NCI-H69 (cell line): ENCODE measurements around the gene GABRB2.

ENCODE experiments used
- DNase-seq: peaks from one replicate; lab custom pipeline; 2025; lab: John Stamatoyannopoulos, UW

Gene GABRB2

DNA sequence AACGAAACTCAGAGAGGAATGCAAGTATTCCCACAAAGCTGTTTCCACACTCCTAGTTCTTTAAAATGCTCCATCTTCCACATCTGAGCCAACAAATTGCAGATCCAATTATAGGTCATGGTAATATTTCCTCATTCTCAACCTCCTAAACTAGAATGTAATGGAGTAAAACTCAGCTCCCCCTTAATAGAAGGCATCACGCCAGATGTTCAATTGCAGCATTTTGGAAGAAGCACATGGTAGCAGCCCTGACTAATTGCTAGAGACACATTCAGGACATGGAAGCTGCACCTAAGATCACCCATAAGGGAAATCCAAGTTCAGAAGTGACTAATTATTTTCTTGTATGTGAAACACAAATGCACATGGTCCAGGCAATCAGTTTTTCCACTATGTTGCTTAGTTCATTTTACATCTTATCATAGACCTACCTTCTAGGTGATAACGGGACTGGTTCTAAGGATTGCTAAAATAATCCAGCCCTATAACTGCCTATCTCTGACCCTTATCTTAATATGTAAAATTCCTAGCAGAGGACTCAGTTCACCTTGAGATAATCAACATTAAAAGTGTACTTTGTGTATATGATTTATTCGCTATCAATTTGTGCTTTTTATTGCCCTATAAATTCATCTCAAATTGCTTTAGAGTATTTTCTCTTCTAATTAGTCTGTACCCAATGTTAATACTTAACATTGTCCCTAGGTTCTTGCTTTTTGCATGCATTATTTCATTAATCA lies 75.1 kb downstream of the GABRB2 start:
- no peak for DNase-seq

DNA sequence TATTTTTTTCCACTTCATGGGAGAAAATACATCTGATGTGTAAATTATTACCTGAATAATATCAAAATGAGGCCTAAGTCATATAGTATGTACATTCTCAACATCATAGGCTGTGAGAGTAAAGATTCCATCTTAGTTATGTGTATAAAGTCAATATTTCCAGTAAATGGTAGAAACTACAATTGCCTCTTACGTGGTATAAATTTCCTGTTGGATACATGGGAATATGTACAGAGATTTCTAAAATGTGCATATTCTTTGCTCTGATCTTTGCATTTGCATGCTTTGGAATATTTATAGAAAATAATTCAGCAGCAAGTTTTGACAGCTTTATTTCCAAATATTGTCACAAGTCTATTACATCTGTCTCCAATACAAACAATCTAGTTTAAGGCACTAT lies 78.8 kb downstream of the GABRB2 start:
- DNase-seq = no peak

DNA sequence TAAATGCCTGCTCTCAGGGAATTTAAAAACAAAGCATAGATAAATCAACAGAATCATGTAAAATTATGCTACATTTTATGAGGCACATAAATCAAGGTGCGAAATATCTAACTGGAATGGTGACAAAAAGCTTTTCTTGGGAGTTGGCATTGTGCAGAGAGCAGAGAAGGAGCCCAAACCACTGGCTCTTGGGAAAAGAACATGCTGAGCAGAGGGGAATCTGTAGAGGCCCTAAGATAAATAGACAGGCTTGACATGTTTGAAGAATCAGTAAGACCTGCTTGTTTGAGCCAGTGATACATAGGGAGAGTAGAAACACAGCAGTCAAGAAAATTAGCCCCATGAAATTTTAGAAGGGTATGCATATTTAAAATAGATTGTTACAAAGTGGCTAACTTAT lies 85.8 kb downstream of the GABRB2 start:
- DNase-seq = no peak

DNA sequence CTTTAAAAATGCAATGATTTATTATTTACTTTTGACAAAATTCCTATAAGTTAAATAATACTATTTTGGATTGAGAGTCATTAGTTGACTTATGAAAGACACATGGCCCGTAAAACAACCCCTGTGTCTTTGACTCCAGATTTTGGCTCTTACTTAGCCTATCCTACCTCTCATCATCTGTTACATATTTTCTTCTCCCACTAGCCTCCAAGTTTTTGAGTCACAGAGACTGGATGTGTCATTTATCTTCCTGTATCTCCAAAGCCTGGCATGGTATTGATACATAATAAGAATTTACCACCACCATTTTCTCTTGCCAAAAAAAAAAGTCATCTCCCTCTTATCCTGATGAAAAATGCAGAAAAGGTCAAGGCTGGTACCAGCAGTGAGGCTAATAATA lies 99.9 kb downstream of the GABRB2 start:
- DNase-seq = no peak

DNA sequence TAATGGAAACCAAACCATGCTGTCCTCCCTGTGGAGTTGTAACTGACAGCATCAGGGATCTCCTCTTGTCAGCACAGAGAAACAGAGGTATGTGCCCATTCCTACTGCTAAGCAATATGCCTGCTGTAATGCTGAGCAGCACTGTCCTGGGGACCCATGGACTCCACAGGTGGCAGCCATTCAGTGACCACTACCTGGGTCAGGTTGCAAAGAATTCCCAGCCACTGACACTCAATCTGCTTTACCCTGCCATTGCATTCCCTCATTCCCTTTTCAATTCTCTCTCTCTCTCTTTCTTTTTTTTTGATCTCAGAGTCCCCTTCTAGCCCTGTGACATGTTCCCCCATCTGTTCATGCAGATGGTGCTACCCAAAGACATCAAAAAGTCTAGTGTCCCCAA lies 104.1 kb downstream of the GABRB2 start:
- DNase-seq = no peak

DNA sequence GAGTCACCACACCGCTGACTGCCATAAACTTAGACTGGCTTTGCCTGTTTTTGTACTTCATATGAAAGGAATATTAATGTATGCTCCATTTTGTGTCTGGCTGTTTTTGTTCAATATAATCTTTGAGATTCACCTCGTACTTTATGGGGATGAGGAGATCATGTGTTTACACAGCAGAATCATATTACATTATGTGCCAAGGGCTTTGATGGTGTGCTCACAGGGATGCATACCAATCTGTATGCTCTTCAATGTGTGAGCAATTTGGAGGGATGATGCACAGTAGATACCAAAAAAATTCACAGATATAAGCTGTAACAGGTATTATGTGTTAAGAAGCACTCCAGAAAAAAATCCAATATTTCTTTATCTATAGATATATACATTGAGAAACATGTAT lies 113.7 kb downstream of the GABRB2 start:
- DNase-seq = no peak

DNA sequence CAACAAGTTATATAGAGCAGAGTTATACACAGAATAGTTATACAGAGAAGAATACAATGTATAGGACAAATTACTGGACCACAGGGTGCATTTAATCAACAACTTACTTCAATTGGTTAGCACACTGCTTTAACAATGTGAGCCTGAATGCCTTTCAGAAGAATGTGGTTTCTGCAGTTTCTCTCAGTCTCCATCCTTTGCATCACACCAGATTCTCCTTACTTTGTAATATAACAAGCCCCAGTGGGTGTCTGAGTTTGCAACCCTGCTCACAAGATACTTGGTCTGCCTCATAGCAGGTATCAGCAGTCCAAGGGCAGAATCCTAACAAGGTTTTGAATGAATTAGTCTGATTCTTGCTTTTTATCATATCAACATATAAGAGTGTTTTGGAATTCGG lies 114.6 kb downstream of the GABRB2 start:
- DNase-seq = no peak

DNA sequence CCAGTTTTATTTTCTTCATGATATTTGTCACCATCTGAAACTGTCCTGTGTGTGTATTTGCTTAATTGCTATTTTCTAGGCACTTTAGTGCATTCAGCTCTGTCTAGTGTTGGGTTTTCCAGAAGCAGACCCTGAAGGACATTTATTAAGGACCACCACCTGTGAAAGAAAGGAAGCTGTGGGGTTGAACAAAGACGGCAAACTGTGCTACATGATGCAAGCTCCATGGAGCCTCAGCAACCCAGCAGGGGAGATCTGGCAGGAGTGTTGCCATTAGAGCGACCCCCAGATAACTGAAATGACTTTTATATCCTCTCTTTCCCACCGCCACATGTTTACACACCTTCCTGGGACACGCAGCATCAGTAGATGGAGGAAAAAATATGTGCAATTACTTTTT lies 125.5 kb downstream of the GABRB2 start:
- DNase-seq = peak; percentile 3

DNA sequence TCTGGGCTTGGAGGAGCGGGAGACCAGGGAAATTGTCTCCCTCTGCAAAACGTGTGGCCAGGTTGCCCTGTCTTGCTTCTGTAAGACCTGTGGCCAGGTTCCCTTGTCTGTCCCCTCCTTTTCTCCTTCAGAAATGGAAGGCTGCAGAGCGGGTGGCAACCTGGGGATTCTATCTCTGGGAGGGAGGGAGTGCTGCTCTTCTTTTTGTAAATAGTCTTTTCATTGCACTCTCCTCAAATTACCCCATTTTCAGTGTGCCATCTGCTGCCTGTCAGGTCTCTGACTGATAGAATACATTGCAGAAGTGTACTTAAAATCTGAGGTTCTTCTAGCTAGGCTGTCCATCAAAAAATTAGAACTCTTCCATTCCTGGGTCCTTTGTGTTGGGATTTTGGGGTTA lies 126.0 kb downstream of the GABRB2 start:
- peak; percentile 10 for DNase-seq

DNA sequence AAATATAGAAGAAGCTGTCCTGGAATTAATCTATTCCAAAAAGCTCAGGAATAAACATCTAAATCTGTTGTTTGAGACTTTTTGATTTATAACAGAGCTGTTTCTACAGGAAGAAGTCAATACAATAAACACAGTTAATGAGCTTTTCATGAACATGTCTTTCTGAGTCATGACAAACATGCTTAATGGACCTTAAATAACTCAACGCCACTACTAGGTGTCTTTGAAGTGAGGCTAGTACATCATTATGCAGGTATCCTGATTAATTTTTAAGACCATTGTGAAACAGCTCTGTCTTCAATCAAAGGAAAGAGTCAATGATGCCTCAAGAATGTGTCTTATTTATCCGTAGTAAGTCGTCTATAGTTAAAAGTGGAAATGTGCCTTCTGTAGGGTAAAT lies 131.6 kb downstream of the GABRB2 start:
- no peak for DNase-seq

DNA sequence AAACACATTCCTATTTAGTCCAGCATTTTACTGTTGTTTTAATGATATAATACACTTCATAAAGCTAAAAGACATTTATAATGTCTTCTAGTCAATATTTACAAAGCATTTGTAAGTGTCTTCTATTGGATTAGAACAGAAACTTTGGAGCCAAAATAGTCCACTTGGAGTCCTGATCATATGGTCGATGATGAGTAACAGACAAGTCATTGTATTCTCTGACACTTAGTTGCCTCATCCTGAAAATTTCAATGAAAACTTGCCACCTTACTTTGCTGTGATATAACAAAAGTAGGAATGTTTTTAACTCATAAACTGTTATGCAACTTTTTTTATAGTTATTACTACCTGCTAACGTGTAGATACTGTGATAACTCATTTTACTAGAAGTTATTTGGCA lies 132.5 kb downstream of the GABRB2 start:
- no peak for DNase-seq

DNA sequence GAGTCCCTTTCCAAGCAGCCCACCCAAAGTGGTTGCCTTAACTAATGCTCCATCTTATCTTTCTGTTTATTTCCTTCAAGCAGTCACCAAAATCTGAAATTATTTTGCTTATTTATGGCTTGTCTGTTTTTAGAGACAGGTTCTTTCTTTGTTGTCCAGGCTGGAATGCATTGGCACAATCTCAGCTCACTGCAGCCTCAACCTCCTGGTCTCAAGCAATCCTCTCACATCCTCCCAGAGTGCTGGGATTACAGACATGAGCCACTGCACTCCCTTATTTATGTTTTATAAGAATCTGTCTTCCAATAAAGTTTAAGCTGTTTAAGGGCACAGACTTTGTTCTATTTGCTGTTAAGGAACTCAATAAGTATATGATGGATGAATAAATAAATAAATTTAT lies 133.7 kb downstream of the GABRB2 start:
- no peak for DNase-seq

DNA sequence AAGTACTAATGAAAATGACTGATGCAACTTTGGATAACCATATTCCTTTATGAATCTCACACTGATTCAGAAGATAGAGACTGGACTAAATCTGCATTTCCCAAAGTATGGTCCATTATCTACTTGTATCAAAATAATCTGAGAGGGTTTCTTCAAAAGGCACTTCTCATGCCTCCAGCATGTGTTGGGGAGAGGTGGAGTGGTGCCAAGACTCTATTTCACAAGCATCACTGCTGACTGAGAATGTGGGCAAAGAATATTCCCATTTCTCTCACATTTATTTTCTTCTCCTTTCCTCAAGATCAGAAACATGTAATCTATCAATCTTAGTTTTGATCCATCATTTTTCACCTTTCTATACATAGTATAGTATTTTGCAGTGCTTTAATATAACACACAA lies 135.4 kb downstream of the GABRB2 start:
- DNase-seq = no peak

DNA sequence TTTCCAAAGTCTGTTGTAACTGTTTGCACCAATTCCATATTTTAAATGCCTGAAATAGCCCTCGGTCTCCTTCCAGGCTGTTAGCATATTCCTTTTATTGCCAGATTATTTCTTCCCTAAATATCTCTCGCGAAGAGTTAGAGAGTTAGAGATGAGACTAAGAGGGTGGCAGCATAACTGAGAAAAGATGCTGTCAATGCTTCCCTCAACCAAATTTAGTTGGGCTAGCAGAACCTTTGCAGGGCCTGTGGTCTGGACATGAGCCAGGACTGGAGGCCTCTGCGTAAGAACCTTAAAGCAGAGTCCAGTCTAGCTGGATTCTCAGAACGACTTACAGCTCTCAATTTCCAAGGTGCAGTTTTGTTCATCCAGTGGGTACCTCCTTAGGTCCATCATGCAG lies 135.9 kb downstream of the GABRB2 start:
- no peak for DNase-seq

DNA sequence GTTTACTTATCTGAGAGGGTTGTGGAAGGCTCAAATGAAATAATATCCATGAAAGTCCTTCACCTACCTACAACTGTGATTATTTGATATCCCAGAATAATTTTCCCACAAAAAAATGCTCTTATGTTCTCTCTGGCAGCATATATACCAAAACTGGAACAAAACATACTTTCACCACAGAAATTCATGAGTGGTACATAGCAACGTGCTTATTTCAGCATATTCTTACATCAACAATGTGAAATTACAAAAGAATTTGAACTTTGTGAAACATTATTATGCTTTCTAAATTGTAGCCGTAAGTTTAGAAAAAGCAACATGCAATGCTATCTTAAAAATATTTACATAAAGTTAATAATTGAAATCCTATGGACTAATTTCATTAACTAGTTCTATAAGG lies 137.1 kb downstream of the GABRB2 start:
- no peak for DNase-seq

DNA sequence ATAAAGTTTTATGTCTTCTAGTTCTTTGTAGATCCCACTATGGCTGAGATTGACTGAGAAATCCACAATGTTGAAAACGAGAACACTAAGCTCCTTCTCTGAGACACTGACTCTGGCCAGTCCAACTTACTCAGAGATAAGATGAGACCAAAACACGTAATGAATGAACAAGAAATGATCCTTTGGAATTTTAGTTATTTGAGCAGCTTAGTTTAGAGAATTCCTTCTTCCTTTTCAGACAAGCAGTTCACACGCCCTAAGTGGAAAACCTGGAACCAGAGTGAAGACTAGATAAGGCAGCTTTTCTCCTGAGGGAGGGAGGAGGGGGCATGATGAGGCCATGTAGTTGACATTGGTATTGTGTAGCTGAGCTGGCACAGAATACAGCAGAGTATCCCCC lies 139.6 kb downstream of the GABRB2 start:
- DNase-seq = no peak

DNA sequence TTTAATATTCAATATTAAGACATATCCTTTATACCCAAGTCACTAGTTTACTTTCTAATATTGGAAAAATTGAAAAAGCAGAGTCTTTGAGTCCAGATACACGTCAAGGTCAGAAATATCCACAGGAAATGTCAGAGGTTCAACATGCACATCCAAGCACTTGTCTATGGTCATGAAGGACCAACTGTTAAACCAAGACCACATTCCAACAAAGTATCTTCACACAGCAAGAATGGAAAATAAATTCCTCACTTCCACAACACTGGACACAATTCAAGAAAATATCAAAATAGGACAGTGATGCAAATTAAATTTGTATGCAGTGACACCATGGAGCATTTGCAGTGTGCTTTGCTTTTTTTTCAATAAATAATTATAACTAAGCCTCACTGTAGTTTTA lies 142.5 kb downstream of the GABRB2 start:
- DNase-seq = no peak

DNA sequence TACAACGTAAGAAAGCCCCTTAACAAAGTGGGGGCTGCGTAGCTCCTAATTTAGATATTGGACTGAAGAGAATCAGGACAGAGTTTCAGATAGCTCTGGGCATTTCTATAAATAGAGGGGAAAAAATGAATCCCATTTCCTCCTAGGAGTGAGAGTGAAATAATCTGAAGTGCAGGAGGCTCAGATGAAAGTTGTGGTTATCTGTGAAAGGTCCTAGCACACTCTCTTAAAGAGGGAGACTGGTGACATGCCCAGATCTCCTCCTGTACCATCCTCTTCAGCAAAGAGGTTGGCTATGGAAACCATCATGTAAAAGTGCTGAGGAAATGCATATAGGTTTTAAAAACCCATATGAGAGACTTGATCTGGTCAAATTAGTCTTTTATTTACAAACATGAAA lies 143.4 kb downstream of the GABRB2 start:
- DNase-seq = no peak

DNA sequence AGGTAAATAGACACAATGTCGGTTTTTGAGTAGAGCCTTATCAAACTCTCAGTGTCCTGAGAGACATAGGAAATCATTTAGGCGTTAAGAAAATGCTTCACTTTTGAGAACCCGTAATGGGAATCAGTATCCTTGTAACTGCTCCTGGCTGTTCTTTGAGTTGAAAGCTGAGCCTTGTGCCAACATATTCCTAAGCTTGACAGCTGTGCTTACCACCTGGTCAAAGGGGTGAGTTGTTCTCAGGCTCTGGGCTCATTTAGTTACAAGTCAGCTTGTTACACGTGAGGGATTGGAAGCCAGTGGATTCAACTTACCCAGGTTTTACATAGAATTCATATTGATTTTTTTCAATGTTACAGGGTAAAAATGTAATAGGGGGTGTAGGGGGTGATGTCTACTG lies 145.9 kb downstream of the GABRB2 start:
- DNase-seq = peak; percentile 11

DNA sequence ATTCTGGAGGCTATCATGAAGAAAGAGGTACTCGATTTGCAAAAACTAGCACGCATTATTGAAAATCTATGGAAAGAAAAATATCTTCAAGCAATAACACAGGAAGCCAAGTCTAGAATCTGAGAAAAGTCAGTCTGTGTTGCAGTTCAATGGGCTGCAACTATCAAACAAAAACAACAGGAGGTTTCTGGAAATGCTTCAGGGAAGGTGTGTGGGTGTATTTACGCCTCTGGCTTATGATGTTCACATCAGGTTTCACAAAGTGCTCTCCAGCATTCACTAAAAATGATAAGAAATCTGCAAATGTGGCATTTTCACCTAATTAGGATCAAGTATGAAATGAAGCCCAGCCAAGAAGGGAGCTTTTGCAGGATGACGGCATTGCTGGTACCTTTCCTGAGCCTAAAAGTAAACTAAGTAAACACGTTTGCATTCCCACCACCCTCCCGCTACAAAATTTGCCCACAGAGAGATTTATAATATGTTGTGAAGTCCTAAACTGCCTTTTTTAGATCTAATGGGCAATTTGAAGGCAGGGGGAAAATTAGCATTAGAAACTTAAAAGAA lies 146.4 kb downstream of the GABRB2 start:
- DNase-seq = no peak

DNA sequence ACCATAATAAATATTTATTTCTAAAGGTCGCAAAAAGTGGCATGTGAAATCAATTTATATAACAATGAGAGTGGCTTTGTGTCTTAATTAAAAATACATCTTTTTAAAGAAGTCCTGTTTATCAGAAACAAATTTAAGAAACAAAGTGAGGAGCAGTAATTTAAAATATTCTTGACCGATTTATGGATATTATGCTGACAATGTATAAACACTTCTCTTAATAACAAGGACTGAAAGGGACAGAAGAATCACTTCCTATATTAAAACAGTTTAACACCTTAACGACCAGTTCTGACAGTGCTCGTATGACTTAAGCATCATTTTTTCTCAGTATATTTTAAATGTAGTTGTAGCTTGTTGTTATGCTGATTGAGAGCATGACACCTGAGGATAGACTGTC lies 149.1 kb downstream of the GABRB2 start:
- DNase-seq = no peak

DNA sequence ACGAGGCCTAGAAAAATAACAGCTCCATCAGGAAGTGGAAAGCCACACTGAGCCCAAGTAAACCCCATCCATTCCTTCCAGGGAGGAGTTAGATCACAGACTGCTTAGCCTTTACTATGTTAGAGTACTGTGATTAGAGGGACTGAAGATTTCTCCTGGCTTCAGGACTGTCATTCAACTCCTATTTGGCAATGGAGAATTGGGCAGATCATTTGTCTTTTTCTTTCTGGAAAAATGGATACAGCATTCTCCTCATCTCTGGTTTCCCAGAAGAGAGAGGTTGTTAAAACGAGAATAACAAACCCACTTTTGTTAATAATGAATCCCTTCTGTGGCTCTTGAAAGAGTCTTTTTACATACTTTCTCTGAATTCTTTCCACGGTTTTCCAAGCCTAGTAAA lies 150.4 kb downstream of the GABRB2 start:
- DNase-seq = no peak

DNA sequence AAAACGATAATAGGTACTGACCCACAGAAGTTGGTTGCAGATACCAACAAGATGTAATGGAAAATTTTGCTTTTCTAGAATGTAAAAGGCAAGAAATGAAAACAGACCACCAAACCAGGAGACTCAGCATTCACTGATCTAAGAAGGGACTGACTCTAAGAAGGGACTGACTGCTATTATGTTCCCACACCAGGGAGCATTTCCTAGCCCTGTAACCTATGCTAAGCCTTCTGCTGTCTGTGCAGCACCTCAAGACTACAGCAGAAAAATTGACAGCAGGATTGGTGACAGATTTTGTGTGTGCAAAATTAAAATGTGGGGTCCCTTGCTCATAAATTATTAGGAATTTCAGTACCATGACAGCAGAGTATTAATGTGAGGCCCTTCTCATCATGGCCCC lies 154.8 kb downstream of the GABRB2 start:
- no peak for DNase-seq

DNA sequence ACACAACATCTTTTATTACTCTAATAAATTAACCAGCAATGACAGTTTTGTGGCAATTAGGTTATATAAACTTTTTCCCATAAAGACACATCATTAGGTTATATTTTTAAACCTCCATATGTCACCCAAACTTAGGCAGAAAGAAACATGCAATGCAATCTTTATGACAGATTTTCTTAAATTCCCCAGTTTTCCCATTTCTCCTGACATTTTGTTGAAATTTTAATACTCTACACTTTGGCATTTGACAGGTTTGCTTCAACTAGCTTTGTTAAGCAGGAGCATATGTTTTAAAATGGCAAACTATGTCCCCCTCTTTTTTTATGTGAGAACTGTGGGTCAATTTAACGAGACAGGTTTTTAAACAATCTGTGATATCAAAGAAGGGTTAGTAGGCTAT lies 155.5 kb downstream of the GABRB2 start:
- no peak for DNase-seq
